Measurements from ENCODE around the gene ZNF91.

GRCh38 chr19:23407616-23408133 is 12.4 kb upstream of the ZNF91 start:
- TF ChIP-seq CTCF (IDR thresholded peaks at IDR 0.05) (no peak), POLR2AphosphoS5 (IDR thresholded peaks at IDR 0.05) (no peak)

All from sigmoid colon (tissue), 4 donors.